Ovary (tissue), 9 donors: Measurements from ENCODE around the gene ROBO1. TPM values are rescaled to one million over a fixed set of nuclear protein-coding genes. Genes with fewer than 3 reads are reported as not detected.

Experiments
- DNase-seq, 5 donors: peaks; one replicate each; pipeline ENCODE4 v3.0.0-alpha.2; 2019 to 2020
- H3K27ac ChIP-seq, 2 donors: fragments of 200-600 bp; one replicate each; pipeline versions ENCODE4 v1.5.1 to v1.8.0; 2019 to 2022
- H3K27me3 ChIP-seq: fragments of 200-600 bp; one replicate; pipeline ENCODE4 v1.8.0; 2022
- H3K36me3 ChIP-seq: fragments of 200-600 bp; sonication (generic); one replicate; pipeline ENCODE4 v1.5.1; 2019
- H3K4me1 ChIP-seq: one replicate; pipeline ENCODE4 v1.8.1; 2013; ENCODE audit warnings: mild to moderate bottlenecking, moderate library complexity; ENCODE audit not compliant: insufficient read depth
- H3K4me3 ChIP-seq: fragments of 200-600 bp; sonication (generic); one replicate; pipeline ENCODE4 v1.5.1; 2017
- H3K9me3 ChIP-seq, 2 donors: fragments of 200-600 bp in 1 of 2; sonication (generic) in 1 of 2; one replicate each; pipeline versions ENCODE4 v1.5.1 to v1.8.1; 2013 to 2019; ENCODE audit warnings: mild to moderate bottlenecking in 1 of 2, moderate library complexity in 1 of 2
- CTCF ChIP-seq, 3 donors: fragments of 450-650 bp in 2 of 3; fragments of 200-600 bp in 1 of 3; IDR thresholded peaks; one replicate each; pipeline versions ENCODE4 v1.5.1 to v1.8.0; 2016 to 2022; ENCODE audit warnings: antibody characterized with exemption in 3 of 3, mild to moderate bottlenecking in 1 of 3
- EP300 ChIP-seq: sonication (generic); formaldehyde crosslinking; IDR thresholded peaks from one replicate; pipeline ENCODE4 v1.6.1; 2017; ENCODE audit warnings: antibody characterized with exemption
- POLR2A ChIP-seq: fragments of 450-650 bp; IDR thresholded peaks from one replicate; pipeline ENCODE4 v1.6.1; 2017; ENCODE audit warnings: antibody characterized with exemption, mild to moderate bottlenecking, moderate library complexity
- WGBS, 3 donors: extraction: QIAGEN DNeasy Blood & Tissue Kit in 1 of 3; methylation state at CpG; one replicate each; pipeline versions ENCODE4 v1.1.5 to v1.1.7; 2013 to 2017; 5-methylcytosine and 5-hydroxymethylcytosine counted together
- intact Hi-C, 4 donors: fragments of 100-400 bp; cut with DNase I; formaldehyde crosslinking; loops; one replicate each; pipeline versions ENCODE4 v1.11.0 to v1.15.1; 2022 to 2023
- polyA plus RNA-seq, 2 donors: library from polyadenylated mRNA; stranded (reverse); fragments of 200-250 nt in 1 of 2; fragments of 350-450 nt in 1 of 2; fragmentation: Illumina TruSeq in 1 of 2; extraction: RNeasy Lipid Tissue Mini Kit (QIAGEN cat#74804) in 1 of 2; gene quantifications; one replicate each; pipeline ENCODE4 v1.2.3, GENCODE V29; 2013 to 2014
- total RNA-seq, 7 donors: library from RNA; depleted of rRNA in 2 of 7; stranded (reverse); fragments of >200 nt in 2 of 7; fragmentation: NEBNext Ultra II Directional in 3 of 7; extraction: Animal tissue kit (Norgen Biotek cat#: 25700) in 3 of 7; gene quantifications; one replicate each; pipeline versions ENCODE4 v1.1.0 to v1.2.4, GENCODE V29; 2016 to 2023
- donor health status: DM: no; HTN: no; CAD: no; lungs with moderate emphysema.
- donor health status: DM: no; HTN: no; CAD: no.
- donor health status: Bipolar disorder and iron deficiency.
- donor health status: DM: yes; HTN: yes; CAD: no.
- donor health status: DM: no; HTN: no; CAD: no.
- donor health status: DM: yes; HTN: yes; CAD: no.

Gene ROBO1
- total and polyA plus RNA-seq, 9 donors, result 17.2 to 49.5 (median 29.0) TPM

- H3K4me3 ChIP-seq, result no peak overlapping the region
- H3K9me3 ChIP-seq, result no peaks in the 10 kb centered on the region
- no peaks in the 10 kb centered on the region for H3K27me3 ChIP-seq
- H3K36me3 ChIP-seq, result no peaks in the 10 kb centered on the region
- H3K4me1 ChIP-seq, result no peaks in the 10 kb centered on the region
- no peak overlapping the region for H3K27ac ChIP-seq
- intact Hi-C loops, result no loop called here
- 9 to 22% (median 16%) methylated on average over 2 of the region's 2 CpGs for WGBS, 3 donors
- TF ChIP-seq POLR2A, result no peak
- TF ChIP-seq CTCF (IDR thresholded peaks at IDR 0.05), result no peak
- DNase-seq, result peak in 1 of 5 donors; percentile 16
Measured at GRCh38 chr3:78804251-78805037, 963.4 kb downstream of the ROBO1 start.

- WGBS, 3 donors, result 98 to 100% (median 100%) methylated on average over 1 of the region's 1 CpG
- Histone ChIP-seq H3K27me3 (no peaks in the 10 kb centered on the region), H3K27ac (no peak overlapping the region), H3K36me3 (no peaks in the 10 kb centered on the region), H3K9me3 (no peaks in the 10 kb centered on the region), H3K4me3 (no peak overlapping the region), H3K4me1 (no peaks in the 10 kb centered on the region)
- intact Hi-C loops, result no loop called here
- TF ChIP-seq POLR2A (no peak), CTCF (IDR thresholded peaks at IDR 0.05) (no peak), EP300 (no peak)
- DNase-seq, result no peak
Measured at GRCh38 chr3:78802562-78802930, 965.3 kb downstream of the ROBO1 start.

GRCh38 chr3:78801926-78802561 is 965.8 kb downstream of the ROBO1 start:
- Histone ChIP-seq H3K27ac (no peak overlapping the region), H3K27me3 (no peaks in the 10 kb centered on the region), H3K4me1 (no peaks in the 10 kb centered on the region), H3K9me3 (no peaks in the 10 kb centered on the region), H3K36me3 (no peaks in the 10 kb centered on the region), H3K4me3 (no peak overlapping the region)
- intact Hi-C loops, result no loop called here
- no peak for DNase-seq
- TF ChIP-seq EP300, result no peak
- TF ChIP-seq POLR2A, result no peak
- TF ChIP-seq CTCF (IDR thresholded peaks at IDR 0.05), result no peak

GRCh38 chr3:78799681-78800080 is 968.1 kb downstream of the ROBO1 start:
- DNase-seq, result no peak
- Histone ChIP-seq H3K9me3 (no peaks in the 10 kb centered on the region), H3K27me3 (no peaks in the 10 kb centered on the region), H3K4me3 (no peak overlapping the region), H3K27ac (no peak overlapping the region), H3K36me3 (no peaks in the 10 kb centered on the region), H3K4me1 (no peaks in the 10 kb centered on the region)
- TF ChIP-seq POLR2A (no peak), EP300 (no peak), CTCF (IDR thresholded peaks at IDR 0.05) (no peak)
- intact Hi-C loops, result no loop called here
- WGBS, 3 donors, result 92 to 100% (median 98%) methylated on average over 1 of the region's 1 CpG
